ENCODE data around the gene NUMBL. TPM values are rescaled to one million over a fixed set of nuclear protein-coding genes. Genes with fewer than 3 reads are reported as not detected.
A peak's percentile ranks its signal among the peaks of the same experiment; 100 is the strongest.
"Not testable (repeated sequence)": the region's sequence is repeated elsewhere in the genome, so short reads cannot be mapped to it uniquely, and the experiment has no call there.

The NUMBL gene
- total and polyA plus RNA-seq, 3 experiments from 2014 or later = 1.1 to 13.7 (median 13.6) TPM

DNA sequence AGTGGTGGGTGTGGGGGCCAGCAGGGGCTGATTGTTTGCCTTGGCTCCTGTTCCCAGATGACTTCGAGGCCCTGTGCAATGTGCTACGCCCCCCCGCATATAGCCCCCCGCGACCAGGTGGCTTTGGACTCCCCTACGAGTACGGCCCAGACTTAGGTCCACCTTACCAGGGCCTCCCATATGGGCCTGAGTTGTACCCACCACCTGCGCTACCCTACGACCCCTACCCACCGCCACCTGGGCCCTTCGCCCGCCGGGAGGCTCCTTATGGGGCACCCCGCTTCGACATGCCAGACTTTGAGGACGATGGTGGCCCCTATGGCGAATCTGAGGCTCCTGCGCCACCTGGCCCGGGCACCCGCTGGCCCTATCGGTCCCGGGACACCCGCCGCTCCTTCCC is 63.5 kb downstream of the NUMBL start:
- ChIA-PET CTCF (no interaction called here), POLR2A (no interaction called here)
- no peak overlapping the region for H3K4me3 ChIP-seq (ENCODE audit: low read length)
- H3K4me1 Mint-ChIP-seq = no peaks in the 10 kb centered on the region
- peaks cover 5 to 50% (median 16%) of the 10 kb centered on the region in 3 donors for H3K36me3 Mint-ChIP-seq
- peak in 1 of 5 donors; percentile 33 for DNase-seq
- no peaks in the 10 kb centered on the region for H3K27me3 ChIP-seq (ENCODE audit: insufficient read depth, low read length, poor library complexity, severe bottlenecking)
- no peaks in the 10 kb centered on the region for H3K27me3 Mint-ChIP-seq
- H3K27ac ChIP-seq (ENCODE audit: low read depth, low read length) = no peak overlapping the region
- no peaks in the 10 kb centered on the region for H3K36me3 ChIP-seq (ENCODE audit: insufficient read depth, low read length)
- no peak overlapping the region for H3K27ac Mint-ChIP-seq
- H3K9me3 Mint-ChIP-seq = no peaks in the 10 kb centered on the region
- H3K4me1 ChIP-seq (ENCODE audit: insufficient read depth, low read length) = no peaks in the 10 kb centered on the region
- no peak overlapping the region for H3K4me3 Mint-ChIP-seq
- H3K9me3 ChIP-seq (ENCODE audit: low read length) = no peaks in the 10 kb centered on the region

DNA sequence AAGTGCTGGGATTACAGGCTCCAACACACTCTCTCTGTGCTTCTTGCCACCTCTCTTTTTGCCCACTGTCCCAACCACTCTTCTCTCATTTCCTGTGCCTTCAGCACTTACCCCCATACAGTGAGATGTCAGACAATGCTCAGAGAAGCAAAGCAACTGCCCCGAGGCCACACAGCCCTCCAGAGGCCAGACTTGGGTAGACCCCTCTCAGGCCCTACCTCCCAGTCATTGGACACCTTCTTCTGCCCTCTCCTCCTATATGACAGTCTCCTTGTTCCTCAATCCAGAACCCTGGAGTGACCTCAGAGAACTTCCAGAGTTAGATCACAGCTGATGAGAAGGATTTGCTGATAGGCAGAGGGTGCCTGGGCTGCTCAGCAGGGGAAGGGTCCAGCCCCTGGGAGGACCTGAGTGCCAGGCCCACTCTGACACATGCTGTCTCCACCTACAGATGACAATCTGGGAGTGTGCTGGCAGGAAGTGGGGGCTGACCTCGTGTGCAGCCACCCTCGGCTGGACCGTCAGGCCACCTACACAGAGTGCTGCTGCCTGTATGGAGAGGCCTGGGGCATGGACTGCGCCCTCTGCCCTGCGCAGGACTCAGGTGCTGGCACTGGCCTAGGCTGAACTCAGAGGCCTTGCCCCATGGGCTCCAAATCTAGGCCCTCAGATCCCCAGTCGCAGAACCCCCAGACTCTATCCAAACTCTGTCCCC is 64.9 kb downstream of the NUMBL start:
- Mint-ChIP-seq H3K36me3 (peaks cover 5 to 58% (median 21%) of the 10 kb centered on the region in 3 donors), H3K4me1 (no peaks in the 10 kb centered on the region), H3K4me3 (no peak overlapping the region), H3K9me3 (no peaks in the 10 kb centered on the region), H3K27ac (peak overlapping the region in 5 of 8 donors; percentile 13 to 84 (median 76)), H3K27me3 (no peaks in the 10 kb centered on the region)
- H3K9me3 ChIP-seq (ENCODE audit: low read length) = no peaks in the 10 kb centered on the region
- H3K36me3 ChIP-seq (ENCODE audit: insufficient read depth, low read length) = peaks cover 3% of the 10 kb centered on the region
- POLR2A ChIA-PET = interaction anchor here (0.6 kb wide), 1 partner anchor 19 kb away, joined by 3 read pairs; no protein-coding TSS in a partner anchor
- no peaks in the 10 kb centered on the region for H3K4me1 ChIP-seq (ENCODE audit: insufficient read depth, low read length)
- H3K4me3 ChIP-seq (ENCODE audit: low read length) = no peak overlapping the region
- CTCF ChIA-PET = interaction anchor here (2.6 kb wide), 1 partner anchor 9 kb away, joined by 13 read pairs; no protein-coding TSS in a partner anchor
- H3K27ac ChIP-seq (ENCODE audit: low read depth, low read length) = no peak overlapping the region
- peak in 1 of 5 donors; percentile 27 for DNase-seq
- H3K27me3 ChIP-seq (ENCODE audit: insufficient read depth, low read length, poor library complexity, severe bottlenecking) = no peaks in the 10 kb centered on the region

DNA sequence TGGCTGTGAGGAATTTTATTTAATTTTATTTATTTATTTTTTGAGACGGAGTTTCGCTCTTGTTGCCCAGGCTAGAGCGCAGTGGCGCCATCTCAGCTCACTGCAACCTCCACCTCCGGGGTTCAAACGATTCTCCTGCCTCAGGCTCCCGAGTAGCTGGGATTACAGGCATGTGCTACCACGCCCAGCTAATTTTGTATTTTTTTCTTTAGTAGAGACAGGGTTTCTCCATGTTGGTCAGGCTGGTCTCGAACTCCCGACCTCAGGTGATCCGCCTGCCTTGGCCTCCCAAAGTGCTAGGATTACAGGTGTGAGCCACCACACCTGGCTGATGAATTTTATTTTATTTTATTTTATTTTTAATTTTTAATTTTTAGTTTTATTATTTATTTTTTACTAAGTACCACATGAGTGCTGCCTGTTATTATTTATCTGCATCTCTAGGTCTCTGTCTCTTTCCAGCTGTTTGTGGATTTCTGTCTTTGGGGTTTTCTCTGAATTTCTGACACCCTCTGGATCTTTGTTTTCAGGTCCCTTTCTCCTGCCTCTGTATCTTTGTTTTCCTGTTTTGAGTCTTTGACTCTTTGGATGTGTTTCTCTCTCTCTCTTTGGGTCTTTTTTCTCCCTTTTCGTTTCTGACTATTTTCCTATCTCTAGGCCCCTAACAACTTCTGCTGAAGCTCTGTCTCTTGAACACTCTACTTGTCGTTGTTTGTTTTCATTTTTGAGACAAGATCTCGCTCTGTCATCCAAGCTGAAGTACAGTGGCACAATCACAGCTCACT is 65.9 kb downstream of the NUMBL start:
- CTCF ChIA-PET = interaction anchor here (2.6 kb wide), 1 partner anchor 10 kb away, joined by 13 read pairs; no protein-coding TSS in a partner anchor
- H3K4me3 ChIP-seq (ENCODE audit: low read length); POLR2A ChIA-PET; H3K9me3 ChIP-seq (ENCODE audit: low read length); DNase-seq; H3K4me1 ChIP-seq (ENCODE audit: insufficient read depth, low read length); H3K27ac ChIP-seq (ENCODE audit: low read depth, low read length); H3K36me3 ChIP-seq (ENCODE audit: insufficient read depth, low read length); H3K27me3 Mint-ChIP-seq; H3K4me3 Mint-ChIP-seq; H3K27me3 ChIP-seq (ENCODE audit: insufficient read depth, low read length, poor library complexity, severe bottlenecking); H3K9me3 Mint-ChIP-seq; H3K4me1 Mint-ChIP-seq: not testable (repeated sequence)
- Mint-ChIP-seq H3K27ac (peak overlapping the region in 3 of 8 donors; percentile 14 to 68 (median 35)), H3K36me3 (peaks cover 3 to 57% (median 22%) of the 10 kb centered on the region in 3 donors)

DNA sequence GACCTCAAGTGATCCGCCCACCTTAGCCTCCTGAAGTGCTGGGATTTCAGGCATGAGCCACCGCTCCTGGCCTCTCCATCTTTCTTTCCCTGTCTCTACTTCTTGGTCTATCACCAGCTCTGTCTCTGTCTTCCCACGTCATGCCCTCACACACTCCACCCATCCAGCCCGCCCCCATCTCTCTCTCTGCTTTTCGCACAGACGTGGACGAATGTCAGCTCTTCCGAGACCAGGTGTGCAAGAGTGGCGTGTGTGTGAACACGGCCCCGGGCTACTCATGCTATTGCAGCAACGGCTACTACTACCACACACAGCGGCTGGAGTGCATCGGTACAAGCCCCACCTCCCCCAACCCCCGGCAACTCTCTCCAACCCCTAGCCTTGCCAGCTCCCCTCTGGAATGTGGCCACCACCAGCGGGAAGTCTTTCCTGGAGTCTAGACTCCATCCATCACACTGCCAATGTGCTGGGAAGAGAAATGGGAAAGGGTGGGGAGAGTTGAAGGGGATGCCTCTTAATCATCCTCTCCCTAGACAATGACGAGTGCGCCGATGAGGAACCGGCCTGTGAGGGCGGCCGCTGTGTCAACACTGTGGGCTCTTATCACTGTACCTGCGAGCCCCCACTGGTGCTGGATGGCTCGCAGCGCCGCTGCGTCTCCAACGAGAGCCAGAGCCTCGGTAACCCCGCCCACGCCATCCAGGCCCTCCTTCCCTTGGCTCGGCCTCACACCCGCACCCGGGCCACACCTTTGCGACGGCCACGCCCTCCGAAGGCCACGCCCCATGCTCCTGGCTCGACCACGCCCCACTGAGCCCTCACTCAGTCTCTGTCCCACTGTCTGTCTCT is 66.8 kb downstream of the NUMBL start:
- Histone ChIP-seq H3K36me3 (ENCODE audit: insufficient read depth, low read length) (peaks cover 9% of the 10 kb centered on the region), H3K9me3 (ENCODE audit: low read length) (no peaks in the 10 kb centered on the region), H3K27ac (ENCODE audit: low read depth, low read length) (no peak overlapping the region), H3K27me3 (ENCODE audit: insufficient read depth, low read length, poor library complexity, severe bottlenecking) (no peaks in the 10 kb centered on the region), H3K4me3 (ENCODE audit: low read length) (no peak overlapping the region), H3K4me1 (ENCODE audit: insufficient read depth, low read length) (no peaks in the 10 kb centered on the region)
- ChIA-PET POLR2A (no interaction called here), CTCF (interaction anchor here (1.0 to 2.6 kb wide), 3 partner anchors 10 to 20 kb away, joined by 4 to 13 read pairs (median 6); no protein-coding TSS in a partner anchor)
- Mint-ChIP-seq H3K36me3 (peaks cover 6 to 63% (median 26%) of the 10 kb centered on the region in 3 donors), H3K4me3 (no peak overlapping the region), H3K9me3 (no peaks in the 10 kb centered on the region), H3K27ac (peak overlapping the region in 1 of 8 donors; percentile 68), H3K4me1 (no peaks in the 10 kb centered on the region), H3K27me3 (no peaks in the 10 kb centered on the region)
- peak in 1 of 5 donors; percentile 45 for DNase-seq

DNA sequence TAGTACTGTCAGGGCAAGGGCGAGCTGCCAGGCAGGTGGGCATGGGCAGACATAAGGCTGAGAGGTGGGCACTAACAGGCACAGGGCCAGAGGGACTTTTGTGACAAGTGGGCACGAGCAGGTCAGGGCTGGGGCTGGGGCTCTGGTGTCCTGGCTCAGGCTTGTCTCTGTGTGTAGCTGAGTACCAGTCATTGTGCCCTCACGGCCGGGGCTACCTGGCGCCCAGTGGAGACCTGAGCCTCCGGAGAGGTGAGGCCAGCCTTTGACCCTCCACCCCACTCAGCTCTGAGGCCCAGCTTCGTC is 67.7 kb downstream of the NUMBL start:
- no peaks in the 10 kb centered on the region for H3K27me3 ChIP-seq (ENCODE audit: insufficient read depth, low read length, poor library complexity, severe bottlenecking)
- peaks cover 9% of the 10 kb centered on the region for H3K36me3 ChIP-seq (ENCODE audit: insufficient read depth, low read length)
- H3K4me3 Mint-ChIP-seq = no peak overlapping the region
- H3K4me1 Mint-ChIP-seq = no peaks in the 10 kb centered on the region
- H3K4me1 ChIP-seq (ENCODE audit: insufficient read depth, low read length) = no peaks in the 10 kb centered on the region
- ChIA-PET CTCF (interaction anchor here (1.0 to 1.5 kb wide), 2 partner anchors 12 to 19 kb away, joined by 4 to 6 read pairs; no protein-coding TSS in a partner anchor), POLR2A (no interaction called here)
- no peaks in the 10 kb centered on the region for H3K27me3 Mint-ChIP-seq
- no peak overlapping the region for H3K4me3 ChIP-seq (ENCODE audit: low read length)
- no peak overlapping the region for H3K27ac Mint-ChIP-seq
- H3K9me3 ChIP-seq (ENCODE audit: low read length) = no peaks in the 10 kb centered on the region
- no peak overlapping the region for H3K27ac ChIP-seq (ENCODE audit: low read depth, low read length)
- H3K9me3 Mint-ChIP-seq = no peaks in the 10 kb centered on the region
- H3K36me3 Mint-ChIP-seq = peaks cover 6 to 66% (median 26%) of the 10 kb centered on the region in 3 donors
- DNase-seq = peak in 1 of 5 donors; percentile 33

DNA sequence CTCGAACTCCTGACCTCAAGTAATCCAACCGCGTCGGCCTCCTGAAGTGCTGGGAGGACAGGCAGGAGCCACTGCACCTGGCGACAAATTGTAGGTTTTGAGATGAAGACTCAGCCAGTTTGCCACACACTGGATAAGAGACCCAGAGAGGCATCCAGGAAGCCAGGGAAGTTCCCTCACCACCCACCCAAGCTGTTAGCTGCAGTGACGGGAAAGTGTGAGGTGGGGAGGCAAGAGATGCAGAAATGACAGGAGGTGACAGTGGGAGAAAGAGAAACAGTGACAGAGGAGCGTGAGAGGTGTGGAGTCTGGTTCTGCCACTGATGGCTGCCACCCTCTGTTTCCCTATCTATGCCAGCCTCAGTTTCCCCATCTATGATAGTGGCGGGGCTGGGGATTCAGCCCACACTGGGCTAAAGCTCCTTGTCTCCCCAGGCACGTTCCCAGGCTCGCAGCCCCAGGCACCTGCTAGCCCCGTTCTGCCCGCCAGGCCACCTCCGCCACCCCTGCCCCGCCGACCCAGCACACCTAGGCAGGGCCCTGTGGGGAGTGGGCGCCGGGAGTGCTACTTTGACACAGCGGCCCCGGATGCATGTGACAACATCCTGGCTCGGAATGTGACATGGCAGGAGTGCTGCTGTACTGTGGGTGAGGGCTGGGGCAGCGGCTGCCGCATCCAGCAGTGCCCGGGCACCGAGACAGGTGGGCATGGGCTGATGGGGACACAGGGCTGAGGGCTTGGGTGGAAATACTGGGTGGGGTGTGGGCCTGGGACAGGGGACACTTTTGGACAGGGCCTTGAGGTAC is 68.3 kb downstream of the NUMBL start:
- Histone ChIP-seq H3K9me3 (ENCODE audit: low read length) (no peaks in the 10 kb centered on the region), H3K27me3 (ENCODE audit: insufficient read depth, low read length, poor library complexity, severe bottlenecking) (no peaks in the 10 kb centered on the region), H3K36me3 (ENCODE audit: insufficient read depth, low read length) (peaks cover 9% of the 10 kb centered on the region), H3K4me1 (ENCODE audit: insufficient read depth, low read length) (no peaks in the 10 kb centered on the region), H3K27ac (ENCODE audit: low read depth, low read length) (no peak overlapping the region), H3K4me3 (ENCODE audit: low read length) (no peak overlapping the region)
- no peaks in the 10 kb centered on the region for H3K27me3 Mint-ChIP-seq
- H3K36me3 Mint-ChIP-seq = peaks cover 6 to 64% (median 23%) of the 10 kb centered on the region in 3 donors
- peak overlapping the region in 1 of 8 donors; percentile 50 for H3K27ac Mint-ChIP-seq
- DNase-seq = peak in 1 of 5 donors; percentile 39
- H3K9me3 Mint-ChIP-seq = no peaks in the 10 kb centered on the region
- no peaks in the 10 kb centered on the region for H3K4me1 Mint-ChIP-seq
- ChIA-PET POLR2A (no interaction called here), CTCF (interaction anchor here (0.9 to 7.3 kb wide), 6 partner anchors 12 to 317 kb away, joined by 3 to 58 read pairs (median 6); no protein-coding TSS in a partner anchor)
- H3K4me3 Mint-ChIP-seq = peak overlapping the region in 1 of 7 donors; percentile 74

DNA sequence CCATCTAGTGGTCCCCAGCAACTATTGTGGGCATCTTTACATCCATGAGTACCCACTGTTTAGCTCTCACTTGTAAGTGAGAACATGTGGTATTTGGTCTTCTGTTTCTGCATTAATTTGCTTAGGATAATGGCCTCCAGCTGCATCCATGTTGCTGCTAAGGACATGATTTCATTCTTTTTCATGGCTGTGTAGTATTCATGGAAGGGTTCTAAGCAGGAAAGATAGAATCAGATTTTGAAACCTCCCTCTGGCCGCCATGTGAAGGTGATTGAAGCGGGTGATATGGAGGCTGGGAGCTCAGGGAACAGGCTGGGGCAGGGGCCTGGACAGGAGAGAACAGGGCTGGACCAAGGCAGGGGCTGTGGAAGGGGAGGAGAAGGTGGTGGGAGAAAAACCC is 69.2 kb downstream of the NUMBL start:
- Histone ChIP-seq H3K9me3 (ENCODE audit: low read length) (no peaks in the 10 kb centered on the region), H3K27ac (ENCODE audit: low read depth, low read length) (no peak overlapping the region), H3K4me3 (ENCODE audit: low read length) (no peak overlapping the region), H3K27me3 (ENCODE audit: insufficient read depth, low read length, poor library complexity, severe bottlenecking) (no peaks in the 10 kb centered on the region), H3K4me1 (ENCODE audit: insufficient read depth, low read length) (no peaks in the 10 kb centered on the region), H3K36me3 (ENCODE audit: insufficient read depth, low read length) (peaks cover 9% of the 10 kb centered on the region)
- Mint-ChIP-seq H3K4me3 (no peak overlapping the region), H3K36me3 (peaks cover 6 to 62% (median 23%) of the 10 kb centered on the region in 3 donors), H3K4me1 (no peaks in the 10 kb centered on the region), H3K9me3 (no peaks in the 10 kb centered on the region), H3K27ac (peak overlapping the region in 1 of 8 donors; percentile 88), H3K27me3 (no peaks in the 10 kb centered on the region)
- ChIA-PET POLR2A (no interaction called here), CTCF (interaction anchor here (0.9 to 7.3 kb wide), 6 partner anchors 11 to 316 kb away, joined by 3 to 58 read pairs (median 5); partner anchors contain the start of gene LTBP4)
- no peak for DNase-seq

All from CD8-positive, alpha-beta memory T cell (primary cell).